H1 (cell line): Measurements from ENCODE around the gene SV2C. TPM values are rescaled to one million over a fixed set of nuclear protein-coding genes. Genes with fewer than 3 reads are reported as not detected.

Source experiments
- CTCF ChIA-PET: fragments of 300-600 bp; sonication (Branson Sonifier 250); formaldehyde crosslinking; loops from one replicate; lab custom pipeline; 2021; ENCODE audit not compliant: partially characterized antibody; lab: Charles Lee
- POLR2A ChIA-PET: fragments of 300-600 bp; sonication (Branson Sonifier 250); formaldehyde crosslinking; loops from one replicate; lab custom pipeline; 2021; ENCODE audit warnings: inconsistent platforms; ENCODE audit not compliant: partially characterized antibody; lab: Charles Lee
- DNase-seq, 2 experiments: peaks; one replicate each; pipeline versions ENCODE4 v3.0.0 to v3.0.0-alpha.2; 2010 to 2022; ENCODE audit warnings: low spot score in 2 of 2, low read depth in 1 of 2, mixed read lengths in 1 of 2
- FAIRE-seq: peaks from 2 replicates; lab custom pipeline; 2011; peaks lifted over from hg19 to GRCh38; lab: Jason Lieb, UNC
- H2AFZ ChIP-seq: 2 replicates; pipeline ENCODE4 v1.8.1; 2012; ENCODE audit warnings: low read length, inconsistent platforms
- H2AK5ac ChIP-seq: 2 replicates; pipeline ENCODE4 v1.6.1; 2013; ENCODE audit warnings: low read depth, low read length
- H2BK120ac ChIP-seq: replicated peaks from 2 replicates; pipeline ENCODE3; 2013; ENCODE audit warnings: low read depth, low read length, inconsistent platforms
- H2BK12ac ChIP-seq: 2 replicates; pipeline ENCODE4 v1.6.1; 2013; ENCODE audit warnings: low read depth, low read length
- H2BK15ac ChIP-seq: 2 replicates; pipeline ENCODE4 v1.6.1; 2013; ENCODE audit warnings: low read length
- H2BK20ac ChIP-seq: 2 replicates; pipeline ENCODE4 v1.6.1; 2013; ENCODE audit warnings: low read length
- H2BK5ac ChIP-seq: 2 replicates; pipeline ENCODE4 v1.6.1; 2013; ENCODE audit warnings: low read depth, low read length
- H3K14ac ChIP-seq: 2 replicates; pipeline ENCODE4 v1.6.1; 2013; ENCODE audit warnings: inconsistent platforms; ENCODE audit not compliant: insufficient read length
- H3K18ac ChIP-seq: 2 replicates; pipeline ENCODE4 v1.6.1; 2013; ENCODE audit warnings: low read length; ENCODE audit errors: extremely low read depth
- H3K23ac ChIP-seq: 2 replicates; pipeline ENCODE4 v1.6.1; 2013; ENCODE audit warnings: inconsistent platforms; ENCODE audit not compliant: insufficient read length
- H3K23me2 ChIP-seq: 2 replicates; pipeline ENCODE4 v1.6.1; 2013; ENCODE audit warnings: low read depth, low read length
- H3K27ac ChIP-seq: 2 replicates; pipeline ENCODE4 v1.6.1; 2011; ENCODE audit warnings: low read depth, low read length, inconsistent platforms
- H3K27me3 ChIP-seq, 4 experiments: replicated peaks in 1 of 4; 1 replicate in 1 of 4; 2 replicates in 3 of 4; pipeline versions ENCODE4 v1.6.1 to v1.8.1; 2011 to 2013; ENCODE audit warnings: low read length in 3 of 4, mild to moderate bottlenecking in 3 of 4, inconsistent platforms in 2 of 4, mixed read lengths in 2 of 4, moderate library complexity in 1 of 4; ENCODE audit not compliant: control insufficient read depth in 3 of 4, insufficient read depth in 3 of 4; ENCODE audit errors: extremely low read depth in 1 of 4
- H3K36me3 ChIP-seq, 4 experiments: 2 replicates each; pipeline versions ENCODE4 v1.6.1 to v1.8.1; 2011 to 2013; ENCODE audit warnings: mild to moderate bottlenecking in 4 of 4, low read length in 3 of 4, moderate library complexity in 2 of 4, control low read depth in 1 of 4, inconsistent platforms in 1 of 4; ENCODE audit not compliant: insufficient read depth in 4 of 4, control insufficient read depth in 2 of 4
- H3K4ac ChIP-seq: replicated peaks from 2 replicates; pipeline ENCODE3; 2013; ENCODE audit warnings: low read length, low read depth, mixed read lengths, inconsistent platforms; ENCODE audit not compliant: insufficient read length
- H3K4me1 ChIP-seq, 4 experiments: replicated peaks in 1 of 4; 1 replicate in 1 of 4; 2 replicates in 3 of 4; pipeline versions ENCODE4 v1.6.1 to v1.8.1; 2011 to 2013; ENCODE audit warnings: low read length in 3 of 4, inconsistent platforms in 2 of 4, mixed read lengths in 1 of 4; ENCODE audit not compliant: insufficient read depth in 4 of 4, control insufficient read depth in 3 of 4
- H3K4me2 ChIP-seq, 2 experiments: 2 replicates each; pipeline versions ENCODE4 v1.6.1 to v1.8.1; 2011 to 2013; ENCODE audit warnings: low read depth in 2 of 2, low read length in 2 of 2, control low read depth in 1 of 2, inconsistent platforms in 1 of 2, mild to moderate bottlenecking in 1 of 2; ENCODE audit not compliant: insufficient read depth in 1 of 2
- H3K4me3 ChIP-seq, 4 experiments: fragments of 200-600, 300-600 bp in 1 of 4; sonication (generic), shearing (Covaris generic), sonication (Bioruptor Twin) in 1 of 4; 2 replicates each; pipeline versions ENCODE4 v1.5.1 to v1.8.1; 2011 to 2016; ENCODE audit warnings: low read length in 4 of 4, low read depth in 3 of 4, control low read depth in 2 of 4, inconsistent platforms in 2 of 4, mild to moderate bottlenecking in 2 of 4, mixed read lengths in 1 of 4, moderate library complexity in 1 of 4; ENCODE audit not compliant: insufficient read depth in 2 of 4; ENCODE audit errors: extremely low read depth in 1 of 4
- H3K56ac ChIP-seq: replicated peaks from 2 replicates; pipeline ENCODE3; 2013; ENCODE audit warnings: low read depth, mild to moderate bottlenecking, mixed read lengths, low read length, inconsistent platforms; ENCODE audit not compliant: insufficient read length
- H3K79me1 ChIP-seq: 2 replicates; pipeline ENCODE4 v1.6.1; 2013; ENCODE audit warnings: low read depth, low read length, control low read depth
- H3K79me2 ChIP-seq, 2 experiments: 2 replicates each; pipeline versions ENCODE4 v1.6.1 to v1.8.1; 2012 to 2013; ENCODE audit warnings: low read length in 2 of 2, mild to moderate bottlenecking in 2 of 2, inconsistent platforms in 1 of 2; ENCODE audit not compliant: insufficient read depth in 2 of 2, control insufficient read depth in 1 of 2
- H3K9ac ChIP-seq, 4 experiments: replicated peaks in 1 of 4; 1 replicate in 1 of 4; 2 replicates in 3 of 4; pipeline versions ENCODE4 v1.6.1 to v1.8.1; 2011 to 2013; ENCODE audit warnings: low read depth in 3 of 4, low read length in 3 of 4, control low read depth in 2 of 4, mild to moderate bottlenecking in 2 of 4, moderate library complexity in 2 of 4, inconsistent platforms in 1 of 4; ENCODE audit errors: extremely low read depth in 1 of 4
- H3K9me3 ChIP-seq, 2 experiments: 2 replicates each; pipeline versions ENCODE4 v1.6.1 to v1.8.1; 2012 to 2013; ENCODE audit warnings: mild to moderate bottlenecking in 2 of 2, moderate library complexity in 2 of 2, control low read depth in 1 of 2, inconsistent platforms in 1 of 2, low read depth in 1 of 2, low read length in 1 of 2, mixed read lengths in 1 of 2; ENCODE audit not compliant: insufficient read depth in 2 of 2
- H4K20me1 ChIP-seq, 2 experiments: replicated peaks in 1 of 2; 2 replicates each; pipeline versions ENCODE3 to v1.8.1; 2011 to 2013; ENCODE audit warnings: inconsistent platforms in 2 of 2, low read length in 2 of 2, mild to moderate bottlenecking in 1 of 2; ENCODE audit not compliant: insufficient read depth in 2 of 2, control insufficient read depth in 1 of 2
- H4K5ac ChIP-seq: 2 replicates; pipeline ENCODE4 v1.6.1; 2013; ENCODE audit warnings: low read length, low read depth, mixed read lengths, inconsistent platforms; ENCODE audit not compliant: insufficient read length
- H4K8ac ChIP-seq: 2 replicates; pipeline ENCODE4 v1.8.0; 2013; ENCODE audit warnings: mild to moderate bottlenecking, moderate library complexity, low read length, inconsistent platforms; ENCODE audit not compliant: insufficient read depth; ENCODE audit errors: extremely low read depth
- H4K91ac ChIP-seq: replicated peaks from 2 replicates; pipeline ENCODE3; 2013; ENCODE audit warnings: low read length, mixed read lengths, inconsistent platforms; ENCODE audit not compliant: insufficient read length
- ATF2 ChIP-seq: IDR thresholded peaks from 2 replicates; pipeline ENCODE4 v1.6.1; 2012; ENCODE audit warnings: low read length, inconsistent platforms
- EGR1 ChIP-seq: IDR thresholded peaks from 2 replicates; pipeline ENCODE4 v1.6.1; 2011; ENCODE audit warnings: low read depth, low read length, borderline replicate concordance
- FOSL1 ChIP-seq: IDR thresholded peaks from 2 replicates; pipeline ENCODE4 v1.6.1; 2011; ENCODE audit warnings: mild to moderate bottlenecking, low read depth, low read length, moderate library complexity; ENCODE audit not compliant: insufficient read depth
- GTF2F1 ChIP-seq: IDR thresholded peaks from 2 replicates; pipeline ENCODE4 v1.6.1; 2012; ENCODE audit warnings: low read depth, low read length, improper control_type of control experiment, borderline replicate concordance
- KDM1A ChIP-seq: fragments of 200-600, 300-600 bp; sonication (generic); IDR thresholded peaks from 2 replicates; pipeline ENCODE4 v1.7.1; 2016; ENCODE audit warnings: mild to moderate bottlenecking, low read length, borderline replicate concordance
- MAFK ChIP-seq: IDR thresholded peaks from 2 replicates; pipeline ENCODE4 v1.6.1; 2012; ENCODE audit warnings: low read depth, mild to moderate bottlenecking, improper control_type of control experiment, low read length
- POLR2AphosphoS5 ChIP-seq: IDR thresholded peaks from 2 replicates; pipeline ENCODE4 v1.6.1; 2011; ENCODE audit warnings: low read depth, low read length
- POU5F1 ChIP-seq: IDR thresholded peaks from 2 replicates; pipeline ENCODE4 v1.6.1; 2011; ENCODE audit warnings: low read depth, mild to moderate bottlenecking, low read length, moderate library complexity
- SRF ChIP-seq: IDR thresholded peaks from 2 replicates; pipeline ENCODE4 v1.6.1; 2011; ENCODE audit warnings: mild to moderate bottlenecking, low read depth, low read length, moderate library complexity
- WGBS, 2 experiments: shearing (Covaris generic) in 1 of 2; methylation state at CpG; one replicate each; pipeline versions ENCODE4 v1.1.6 to v1.1.7; 2013 to 2015; ENCODE audit warnings: low lambda C conversion rate in 2 of 2, mixed read lengths in 2 of 2, inconsistent platforms in 1 of 2, low coverage in 1 of 2, missing lambda C conversion rate in 1 of 2; ENCODE audit not compliant: insufficient replicate concordance in 2 of 2, insufficient coverage in 1 of 2, insufficient read length in 1 of 2; ENCODE audit errors: extremely low coverage in 1 of 2, missing lambda C conversion rate in 1 of 2; 5-methylcytosine and 5-hydroxymethylcytosine counted together
- polyA plus RNA-seq, 7 experiments: library from polyadenylated mRNA; depleted of rRNA in 3 of 7; stranded (reverse) in 5 of 7; unstranded in 2 of 7; fragments of >200 nt in 5 of 7; fragments of 200-250 nt in 2 of 7; gene quantifications; 1 replicate in 5 of 7; 2 replicates in 1 of 7; 4 replicates in 1 of 7; pipeline versions ENCODE4 v1.2.1 to v1.2.3, GENCODE V29; 2011 to 2013; ENCODE audit warnings: missing spikeins in 2 of 7, mixed read lengths in 2 of 7
- total RNA-seq: library from RNA; stranded (reverse); fragmentation: NEBNext Ultra II Directional; extraction: Animal tissue kit (Norgen Biotek cat#: 25700); gene quantifications from 2 replicates; pipeline ENCODE4 v1.2.1, GENCODE V29; 2021

The SV2C gene
- total and polyA plus RNA-seq, 2 of the 8 experiments (the other 6 are each of a cell fraction or from before 2014, with no cell fraction given), result 0.08 to 0.24 TPM

GRCh38 chr5:76385540-76385939 lies 302.4 kb downstream of the SV2C start:
- no peak overlapping the region for H2BK5ac ChIP-seq
- no peak overlapping the region for H4K91ac ChIP-seq
- DNase-seq (no peak), FAIRE-seq (no peak)
- H2BK12ac ChIP-seq, result no peak overlapping the region
- ChIA-PET CTCF (interaction anchor here (0.6 to 1.5 kb wide), 4 partner anchors 151 to 306 kb away, joined by 3 to 4 read pairs (median 3); no protein-coding TSS in a partner anchor), POLR2A (interaction anchor here (0.7 kb wide), 1 partner anchor 11 kb away, joined by 6 read pairs; no protein-coding TSS in a partner anchor)
- no peak overlapping the region for H2BK15ac ChIP-seq
- H3K79me2 ChIP-seq, result no peaks in the 10 kb centered on the region
- H3K4me3 ChIP-seq, result no peak overlapping the region
- H3K14ac ChIP-seq, result no peak overlapping the region
- no peak overlapping the region for H2BK20ac ChIP-seq
- H3K9ac ChIP-seq, result no peak overlapping the region
- H3K4me1 ChIP-seq, result peaks cover 0 to 3% (median 2%) of the 10 kb centered on the region in 4 experiments; a peak in 4 of 7 replicates
- no peaks in the 10 kb centered on the region for H3K79me1 ChIP-seq
- H3K9me3 ChIP-seq, result no peaks in the 10 kb centered on the region
- H3K23me2 ChIP-seq, result no peaks in the 10 kb centered on the region
- no peak for TF ChIP-seq POLR2AphosphoS5
- no peak for TF ChIP-seq EGR1
- TF ChIP-seq POU5F1, result no peak
- no peak for TF ChIP-seq MAFK
- TF ChIP-seq KDM1A, result no peak
- TF ChIP-seq ATF2, result no peak
- no peak for TF ChIP-seq SRF
- TF ChIP-seq FOSL1, result no peak
- no peak for TF ChIP-seq GTF2F1
- TF ChIP-seq, all 59 proteins: peak for 0
- no peak overlapping the region for H3K56ac ChIP-seq
- H2BK120ac ChIP-seq, result no peak overlapping the region
- no peak overlapping the region for H3K4ac ChIP-seq
- H3K23ac ChIP-seq, result no peak overlapping the region
- no peak overlapping the region for H3K18ac ChIP-seq
- H4K20me1 ChIP-seq, result no peaks in the 10 kb centered on the region
- no peak overlapping the region for H3K27ac ChIP-seq
- H4K8ac ChIP-seq, result no peak overlapping the region
- no peaks in the 10 kb centered on the region for H3K27me3 ChIP-seq
- H2AFZ ChIP-seq, result no peak overlapping the region
- H3K4me2 ChIP-seq, result no peak overlapping the region
- no peaks in the 10 kb centered on the region for H3K36me3 ChIP-seq
- WGBS, 2 experiments, result 96% methylated on average over 5 of the region's 5 CpGs; no CpG with 5 or more reads in 1 of the 2 experiments
- no peak overlapping the region for H2AK5ac ChIP-seq
- H4K5ac ChIP-seq, result no peak overlapping the region
